ENCODE data around the gene KDM4C.
"Not testable (repeated sequence)": the region's sequence is repeated elsewhere in the genome, so short reads cannot be mapped to it uniquely, and the experiment has no call there.

The KDM4C gene

GRCh38 chr9:7177383-7177782 lies 419.6 kb downstream of the KDM4C start:
- no peak overlapping the region for H3K27ac ChIP-seq
- ChIA-PET CTCF (no interaction called here), POLR2A (ENCODE audit: low non-redundant PET) (no interaction called here)
- DNase-seq (ENCODE audit: low spot score) = no peak
- no peak for TF ChIP-seq CTCF (conservative IDR thresholded peaks at IDR 0.05; ENCODE audit: low read depth)

- no peak overlapping the region for H3K27ac ChIP-seq
- TF ChIP-seq CTCF (conservative IDR thresholded peaks at IDR 0.05; ENCODE audit: low read depth) = no peak
- POLR2A ChIA-PET (ENCODE audit: low non-redundant PET) = no interaction called here
- CTCF ChIA-PET = no interaction called here
- no peak for DNase-seq (ENCODE audit: low spot score)
Observed at GRCh38 chr9:7178729-7179128, 421.0 kb downstream of the KDM4C start.

- no peak overlapping the region for H3K27ac ChIP-seq
- DNase-seq (ENCODE audit: low spot score) = no peak
- ChIA-PET POLR2A (ENCODE audit: low non-redundant PET) (no interaction called here), CTCF (no interaction called here)
- TF ChIP-seq CTCF (conservative IDR thresholded peaks at IDR 0.05; ENCODE audit: low read depth) = no peak
Observed at GRCh38 chr9:7180247-7180646, 422.5 kb downstream of the KDM4C start.

- POLR2A ChIA-PET (ENCODE audit: low non-redundant PET); CTCF ChIA-PET: not testable (repeated sequence)
Observed at GRCh38 chr9:7183139-7183538, 425.4 kb downstream of the KDM4C start.

GRCh38 chr9:7185612-7186011 lies 427.8 kb downstream of the KDM4C start:
- no peak overlapping the region for H3K27ac ChIP-seq
- ChIA-PET POLR2A (ENCODE audit: low non-redundant PET) (no interaction called here), CTCF (interaction anchor here (1.0 kb wide), 1 partner anchor 9 kb away, joined by 3 read pairs; no protein-coding TSS in a partner anchor)
- peak; percentile 41 for DNase-seq (ENCODE audit: low spot score)
- no peak for TF ChIP-seq CTCF (conservative IDR thresholded peaks at IDR 0.05; ENCODE audit: low read depth)

More at GRCh38 chr9:7183139-7183538, 425.4 kb downstream of the KDM4C start:
- H3K27ac ChIP-seq; DNase-seq (ENCODE audit: low spot score): not testable (repeated sequence)

GRCh38 chr9:7186175-7186574 lies 428.4 kb downstream of the KDM4C start:
- DNase-seq (ENCODE audit: low spot score) = no peak
- ChIA-PET CTCF (no interaction called here), POLR2A (ENCODE audit: low non-redundant PET) (no interaction called here)
- no peak overlapping the region for H3K27ac ChIP-seq
- peak; percentile 13; the same call in 1 of the 2 replicates for TF ChIP-seq CTCF (conservative IDR thresholded peaks at IDR 0.05; ENCODE audit: low read depth)

GRCh38 chr9:7192266-7192665 lies 434.5 kb downstream of the KDM4C start:
- DNase-seq (ENCODE audit: low spot score) = no peak
- no peak overlapping the region for H3K27ac ChIP-seq
- CTCF ChIA-PET = interaction anchor here (0.8 kb wide), 1 partner anchor 42 kb away, joined by 4 read pairs; no protein-coding TSS in a partner anchor
- TF ChIP-seq CTCF (conservative IDR thresholded peaks at IDR 0.05; ENCODE audit: low read depth) = no peak
- POLR2A ChIA-PET (ENCODE audit: low non-redundant PET) = no interaction called here
